HL-60/S4 treated with retinoic acid at 250 ng/mL for 4 days and 3 days (cell line): ENCODE results near the gene OSBPL1A.

Source experiments
- in situ Hi-C: fragments of 300-500 bp; cut with MboI; formaldehyde crosslinking; loops from 2 replicates; pipeline ENCODE4 v1.7.0; 2022; ENCODE audit warnings: low sequenced_read_pairs

The OSBPL1A gene

GRCh38 chr18:24346254-24346653 is 51.4 kb downstream of the OSBPL1A start:
- in situ Hi-C loops = no loop called here

GRCh38 chr18:24344509-24344908 is 53.1 kb downstream of the OSBPL1A start:
- in situ Hi-C loops = no loop called here

GRCh38 chr18:24342347-24342746 is 55.3 kb downstream of the OSBPL1A start:
- in situ Hi-C loops = no loop called here

- in situ Hi-C loops = no loop called here
Observed at GRCh38 chr18:24341361-24341760, 56.3 kb downstream of the OSBPL1A start.

GRCh38 chr18:24333084-24333483 is 64.5 kb downstream of the OSBPL1A start:
- in situ Hi-C loops = no loop called here

- in situ Hi-C loops = no loop called here
Observed at GRCh38 chr18:24326211-24326610, 71.4 kb downstream of the OSBPL1A start.

GRCh38 chr18:24322584-24323136 is 75.0 kb downstream of the OSBPL1A start:
- in situ Hi-C loops = no loop called here

- in situ Hi-C loops = no loop called here
Observed at GRCh38 chr18:24321071-24321470, 76.6 kb downstream of the OSBPL1A start.

GRCh38 chr18:24319757-24320156 is 77.9 kb downstream of the OSBPL1A start:
- in situ Hi-C loops = no loop called here

- in situ Hi-C loops = no loop called here
Observed at GRCh38 chr18:24317370-24317769, 80.3 kb downstream of the OSBPL1A start.

GRCh38 chr18:24315170-24315569 is 82.5 kb downstream of the OSBPL1A start:
- in situ Hi-C loops = no loop called here

GRCh38 chr18:24306201-24306600 is 91.4 kb downstream of the OSBPL1A start:
- in situ Hi-C loops = no loop called here

GRCh38 chr18:24300703-24301102 is 96.9 kb downstream of the OSBPL1A start:
- in situ Hi-C loops = no loop called here

- in situ Hi-C loops = no loop called here
Observed at GRCh38 chr18:24296276-24296675, 101.3 kb downstream of the OSBPL1A start.

- in situ Hi-C loops = no loop called here
Observed at GRCh38 chr18:24293254-24293653, 104.4 kb downstream of the OSBPL1A start.

- in situ Hi-C loops = no loop called here
Observed at GRCh38 chr18:24278591-24278990, 119.0 kb downstream of the OSBPL1A start.

- in situ Hi-C loops = no loop called here
Observed at GRCh38 chr18:24277516-24278195, 120.0 kb downstream of the OSBPL1A start.

- in situ Hi-C loops = no loop called here
Observed at GRCh38 chr18:24276994-24277393, 120.6 kb downstream of the OSBPL1A start.

GRCh38 chr18:24274837-24275236 is 122.8 kb downstream of the OSBPL1A start:
- in situ Hi-C loops = no loop called here

- in situ Hi-C loops = no loop called here
Observed at GRCh38 chr18:24273596-24273995, 124.0 kb downstream of the OSBPL1A start.

- in situ Hi-C loops = no loop called here
Observed at GRCh38 chr18:24272229-24272525, 125.4 kb downstream of the OSBPL1A start.

- in situ Hi-C loops = no loop called here
Observed at GRCh38 chr18:24271381-24272228, 126.0 kb downstream of the OSBPL1A start.
